KMS-11 (cell line): ENCODE results near the gene C3AR1.

ENCODE experiments used
- H2AFZ ChIP-seq: fragments of 200-600 bp; sonication (generic); 2 replicates; pipeline ENCODE4 v1.6.1; 2016; ENCODE audit warnings: antibody characterized with exemption, mixed run types, low read depth
- H3K27ac ChIP-seq: fragments of 200-600 bp; sonication (generic); 2 replicates; pipeline ENCODE4 v1.6.1; 2016; ENCODE audit warnings: mild to moderate bottlenecking, mixed run types
- H3K27me3 ChIP-seq: fragments of 200-600 bp; sonication (generic); 2 replicates; pipeline ENCODE4 v1.6.1; 2017; ENCODE audit warnings: mild to moderate bottlenecking, low read depth, mixed run types, moderate library complexity; ENCODE audit not compliant: insufficient read depth
- H3K36me3 ChIP-seq: fragments of 200-600 bp; sonication (generic); 2 replicates; pipeline ENCODE4 v1.6.1; 2017; ENCODE audit warnings: mild to moderate bottlenecking, mixed run types; ENCODE audit not compliant: insufficient read depth
- H3K4me1 ChIP-seq: fragments of 200-600 bp; sonication (generic); 2 replicates; pipeline ENCODE4 v1.6.1; 2016; ENCODE audit warnings: mild to moderate bottlenecking, low read depth, mixed run types; ENCODE audit not compliant: poor library complexity, severe bottlenecking
- H3K4me2 ChIP-seq: fragments of 200-600 bp; sonication (generic); 2 replicates; pipeline ENCODE4 v1.7.0; 2016; ENCODE audit warnings: mild to moderate bottlenecking, mixed run types
- H3K4me3 ChIP-seq: fragments of 200-600 bp; sonication (generic); IDR thresholded peaks from 2 replicates; pipeline ENCODE4 v1.6.1; 2017; ENCODE audit warnings: low read depth, low read length, mixed read lengths; ENCODE audit not compliant: insufficient read depth
- H3K79me2 ChIP-seq: fragments of 200-600 bp; sonication (generic); 2 replicates; pipeline ENCODE4 v1.6.1; 2016; ENCODE audit warnings: low read depth, mixed run types; ENCODE audit not compliant: insufficient read depth
- H3K9ac ChIP-seq: fragments of 200-600 bp; sonication (generic); 2 replicates; pipeline ENCODE4 v1.6.1; 2016; ENCODE audit warnings: mild to moderate bottlenecking, mixed run types
- H4K20me1 ChIP-seq: fragments of 200-600 bp; sonication (generic); 2 replicates; pipeline ENCODE4 v1.6.1; 2016; ENCODE audit warnings: mild to moderate bottlenecking, mixed run types; ENCODE audit not compliant: insufficient read depth
- CTCF ChIP-seq: fragments of 200-600 bp; sonication (generic); conservative IDR thresholded peaks from 2 replicates; pipeline ENCODE4 v1.6.1; 2017; ENCODE audit warnings: low read depth, mild to moderate bottlenecking, antibody characterized with exemption, low read length, moderate library complexity, mixed read lengths

The C3AR1 gene

GRCh38 chr12:8069582-8069981 is 3.4 kb upstream of the C3AR1 start:
- H3K79me2 ChIP-seq: no peaks in the 10 kb centered on the region
- H3K4me1 ChIP-seq: peaks cover 34% of the 10 kb centered on the region
- H3K27me3 ChIP-seq: no peaks in the 10 kb centered on the region
- no peak overlapping the region for H2AFZ ChIP-seq
- TF ChIP-seq CTCF: no peak
- no peak overlapping the region for H3K4me3 ChIP-seq
- no peaks in the 10 kb centered on the region for H3K36me3 ChIP-seq
- no peak overlapping the region for H3K27ac ChIP-seq
- no peaks in the 10 kb centered on the region for H4K20me1 ChIP-seq
- H3K4me2 ChIP-seq: no peak overlapping the region
- no peak overlapping the region for H3K9ac ChIP-seq

GRCh38 chr12:8064131-8064530 is 2.0 kb downstream of the C3AR1 start:
- Histone ChIP-seq H3K9ac (no peak overlapping the region), H2AFZ (no peak overlapping the region), H3K4me2 (peak overlapping the region; percentile 70), H3K27me3 (no peaks in the 10 kb centered on the region), H3K79me2 (no peaks in the 10 kb centered on the region), H3K4me1 (peaks cover 47% of the 10 kb centered on the region), H3K36me3 (no peaks in the 10 kb centered on the region), H3K27ac (no peak overlapping the region), H3K4me3 (no peak overlapping the region), H4K20me1 (no peaks in the 10 kb centered on the region)
- no peak for TF ChIP-seq CTCF

- H3K79me2 ChIP-seq: no peaks in the 10 kb centered on the region
- no peaks in the 10 kb centered on the region for H3K36me3 ChIP-seq
- no peak overlapping the region for H2AFZ ChIP-seq
- H3K9ac ChIP-seq: no peak overlapping the region
- no peak for TF ChIP-seq CTCF
- H3K4me2 ChIP-seq: no peak overlapping the region
- H3K4me1 ChIP-seq: peaks cover 14% of the 10 kb centered on the region
- H3K27me3 ChIP-seq: no peaks in the 10 kb centered on the region
- H3K27ac ChIP-seq: no peak overlapping the region
- H3K4me3 ChIP-seq: no peak overlapping the region
- no peaks in the 10 kb centered on the region for H4K20me1 ChIP-seq
Measured at GRCh38 chr12:8058506-8058905, 7.7 kb downstream of the C3AR1 start.

- Histone ChIP-seq H3K36me3 (no peaks in the 10 kb centered on the region), H2AFZ (no peak overlapping the region), H3K4me1 (peaks cover 12% of the 10 kb centered on the region), H3K4me2 (no peak overlapping the region), H3K27me3 (no peaks in the 10 kb centered on the region), H3K27ac (no peak overlapping the region), H4K20me1 (no peaks in the 10 kb centered on the region), H3K9ac (no peak overlapping the region), H3K4me3 (no peak overlapping the region), H3K79me2 (no peaks in the 10 kb centered on the region)
- TF ChIP-seq CTCF: no peak
Measured at GRCh38 chr12:8057839-8058238, 8.3 kb downstream of the C3AR1 start.
